GM21786 (cell line): ENCODE results near the gene RHBDD2.
A peak's percentile ranks its signal among the peaks of the same experiment; 100 is the strongest.

Source experiments
- ATAC-seq: cut with Tn5 transposase; IDR thresholded peaks from one replicate; pipeline ENCODE4 v1.9.1; 2021; ENCODE audit not compliant: unreplicated experiment

The RHBDD2 gene

GRCh38 chr7:75916259-75916658 lies 37.4 kb downstream of the RHBDD2 start:
- no peak for ATAC-seq

GRCh38 chr7:75916685-75917634 lies 38.1 kb downstream of the RHBDD2 start:
- ATAC-seq = no peak

GRCh38 chr7:75920431-75921161 lies 41.8 kb downstream of the RHBDD2 start:
- no peak for ATAC-seq

- no peak for ATAC-seq
These were observed 42.6 kb downstream of the RHBDD2 start for GRCh38 chr7:75921479-75921878.

- no peak for ATAC-seq
These were observed 44.3 kb downstream of the RHBDD2 start for GRCh38 chr7:75922966-75923603.

GRCh38 chr7:75924256-75924655 lies 45.4 kb downstream of the RHBDD2 start:
- no peak for ATAC-seq

GRCh38 chr7:75924889-75925288 lies 46.1 kb downstream of the RHBDD2 start:
- ATAC-seq = no peak

GRCh38 chr7:75925717-75926435 lies 47.0 kb downstream of the RHBDD2 start:
- ATAC-seq = no peak

- peak; percentile 87 for ATAC-seq
These were observed 49.7 kb downstream of the RHBDD2 start for GRCh38 chr7:75928568-75928914.

GRCh38 chr7:75931680-75932079 lies 52.8 kb downstream of the RHBDD2 start:
- ATAC-seq = no peak

- no peak for ATAC-seq
These were observed 59.3 kb downstream of the RHBDD2 start for GRCh38 chr7:75937958-75938786.
